ENCODE measurements around the gene MKLN1. TPM values are rescaled to one million over a fixed set of nuclear protein-coding genes. Genes with fewer than 3 reads are reported as not detected.

The MKLN1 gene
- total RNA-seq, 1 experiment from 2014 or later = 48.5 TPM

GRCh38 chr7:131449373-131449902 is 121.8 kb downstream of the MKLN1 start:
- peaks cover 0 to 2% of the 10 kb centered on the region in 2 experiments; a peak in 1 of 4 replicates for H3K36me3 ChIP-seq (ENCODE audit: control insufficient read depth in 1 of 2, insufficient read depth in 2 of 2, low read length in 2 of 2)
- H3K9me2 ChIP-seq (ENCODE audit: insufficient read depth) = 0 out of 2 replicates have a peak, but pooled peaks cover 3% of the 10 kb centered on the region
- DNase-seq (ENCODE audit: low read depth, low spot score) = no peak
- H3K9me3 ChIP-seq (ENCODE audit: control insufficient read depth in 1 of 2, insufficient read depth in 1 of 2, low read depth in 1 of 2, low read length in 2 of 2) = no peaks in the 10 kb centered on the region
- no peak overlapping the region for H3K4me3 ChIP-seq (replicated peaks in 1 of 2; ENCODE audit: low read depth in 1 of 2, low read length in 2 of 2)
- intact Hi-C loops (cut with micrococcal nuclease) = no loop called here
- peaks cover 8% of the 10 kb centered on the region; the same call in 1 of the 2 replicates for H3K79me2 ChIP-seq (ENCODE audit: insufficient read depth, low read length)
- H2AFZ ChIP-seq (ENCODE audit: low read depth, low read length, poor library complexity, severe bottlenecking) = no peak overlapping the region
- POLR2A ChIA-PET = no interaction called here
- H4K20me1 ChIP-seq (ENCODE audit: insufficient read depth) = 0 out of 2 replicates have a peak, but pooled peaks cover 4% of the 10 kb centered on the region
- no peaks in the 10 kb centered on the region for H3K27me3 ChIP-seq (ENCODE audit: insufficient read depth, low read length)
- BruUV-seq (replicated peaks) = no TSS peak
- H3K9ac ChIP-seq (ENCODE audit: low read length) = no peak overlapping the region
- no peak for ATAC-seq
- peaks cover 0 to under 1% of the 10 kb centered on the region in 2 experiments; a peak in 1 of 4 replicates for H3K4me1 ChIP-seq (ENCODE audit: control insufficient read depth in 1 of 2, insufficient read depth in 2 of 2, low read length in 2 of 2)
- no peak overlapping the region for H3K27ac ChIP-seq (ENCODE audit: low read depth, low read length)
- no peak overlapping the region for H3K4me2 ChIP-seq (ENCODE audit: low read length)
- RAD21 ChIA-PET (ENCODE audit: low non-redundant PET in 1 of 2, low total read pairs in 2 of 2, uncharacterized antibody in 2 of 2, unreplicated experiment in 2 of 2) = no interaction called here
- CTCF ChIA-PET = no interaction called here
- TF ChIP-seq TCF7L2 (IDR thresholded peaks at IDR 0.05; ENCODE audit: borderline replicate concordance, extremely low read depth, insufficient read depth, insufficient read length) (no peak), EZH2 (IDR thresholded peaks at IDR 0.05) (no peak), JUND (IDR thresholded peaks at IDR 0.05) (no peak), SRF (IDR thresholded peaks at IDR 0.05; ENCODE audit: low read depth) (no peak), EGR1 (IDR thresholded peaks at IDR 0.05; ENCODE audit: low read depth) (no peak), ELF1 (IDR thresholded peaks at IDR 0.05; ENCODE audit: borderline replicate concordance, low read depth) (no peak), CEBPB (IDR thresholded peaks at IDR 0.05; ENCODE audit: low read depth) (no peak), POLR2AphosphoS5 (IDR thresholded peaks at IDR 0.05; ENCODE audit: low read depth, low read length) (no peak), CTCF (IDR thresholded peaks at IDR 0.05 in 2 of 3, conservative IDR thresholded peaks at IDR 0.05 in 1 of 3; ENCODE audit: borderline replicate concordance in 1 of 3, insufficient read depth in 1 of 3, low read depth in 2 of 3, low read length in 2 of 3) (no peak), FOSL1 (IDR thresholded peaks at IDR 0.05; ENCODE audit: low read depth) (no peak)

Measured in HCT116 (cell line).